Endodermal cell (in vitro differentiated cells): Measurements from ENCODE around the gene SCN11A. TPM values are rescaled to one million over a fixed set of nuclear protein-coding genes. Genes with fewer than 3 reads are reported as not detected.

Experiments
- DNase-seq: peaks from one replicate; pipeline ENCODE4 v3.0.0-alpha.2; 2017
- H3K27ac ChIP-seq: 2 replicates; pipeline ENCODE4 v1.5.1; 2013; ENCODE audit warnings: mild to moderate bottlenecking, low read depth, low read length, moderate library complexity
- H3K27me3 ChIP-seq: 2 replicates; pipeline ENCODE4 v1.6.1; 2013; ENCODE audit warnings: mild to moderate bottlenecking, low read length, moderate library complexity; ENCODE audit not compliant: insufficient read depth, control insufficient read depth, poor library complexity, severe bottlenecking
- H3K36me3 ChIP-seq: 2 replicates; pipeline ENCODE4 v1.7.0; 2013; ENCODE audit warnings: mild to moderate bottlenecking, low read length, moderate library complexity; ENCODE audit not compliant: control insufficient read depth, insufficient read depth
- H3K4me1 ChIP-seq: one replicate; pipeline ENCODE4 v1.7.0; 2013; ENCODE audit warnings: low read length; ENCODE audit not compliant: control insufficient read depth, insufficient read depth
- H3K4me3 ChIP-seq: 2 replicates; pipeline ENCODE4 v1.5.1; 2013; ENCODE audit warnings: mild to moderate bottlenecking, low read length, moderate library complexity
- H3K9ac ChIP-seq: 2 replicates; pipeline ENCODE4 v1.6.1; 2013; ENCODE audit warnings: mild to moderate bottlenecking, low read length, moderate library complexity; ENCODE audit not compliant: poor library complexity, severe bottlenecking; ENCODE audit errors: extremely low read depth
- H3K9me3 ChIP-seq: 2 replicates; pipeline ENCODE4 v1.6.1; 2013; ENCODE audit warnings: mild to moderate bottlenecking, low read length, moderate library complexity; ENCODE audit not compliant: control insufficient read depth
- H3K27ac Mint-ChIP-seq: 2 replicates; pipeline ENCODE4 v1.8.0; 2020; ENCODE audit warnings: mixed read lengths
- H3K27me3 Mint-ChIP-seq: 2 replicates; pipeline ENCODE4 v1.8.0; 2021; ENCODE audit warnings: mild to moderate bottlenecking, mixed read lengths; ENCODE audit not compliant: insufficient read depth
- H3K36me3 Mint-ChIP-seq: 2 replicates; pipeline ENCODE4 v1.8.0; 2020; ENCODE audit warnings: low read depth, mixed read lengths
- H3K4me1 Mint-ChIP-seq: 2 replicates; pipeline ENCODE4 v1.8.0; 2020; ENCODE audit warnings: mixed read lengths
- H3K4me3 Mint-ChIP-seq: 2 replicates; pipeline ENCODE4 v1.8.0; 2020; ENCODE audit warnings: mild to moderate bottlenecking, moderate library complexity, mixed read lengths
- H3K9me3 Mint-ChIP-seq: 2 replicates; pipeline ENCODE4 v1.8.0; 2020; ENCODE audit warnings: mild to moderate bottlenecking, mixed read lengths
- WGBS, 2 experiments: methylation state at CpG; one replicate each; pipeline versions ENCODE4 v1.1.5 to v1.1.7; 2013; ENCODE audit warnings: missing lambda C conversion rate in 2 of 2, mixed read lengths in 1 of 2; ENCODE audit not compliant: insufficient coverage in 1 of 2, insufficient read length in 1 of 2; 5-methylcytosine and 5-hydroxymethylcytosine counted together
- total RNA-seq, 2 donors: library from RNA; stranded (reverse); fragmentation: NEBNext Ultra II Directional in 1 of 2; extraction: Animal tissue kit (Norgen Biotek cat#: 25700) in 1 of 2; gene quantifications; 2 replicates in 1 of 2; 3 replicates in 1 of 2; pipeline ENCODE4 v1.2.1, GENCODE V29; 2021
- TF ChIP-seq, protein P1 (sequence below): fragments of 200-600 bp; sonication (generic); conservative IDR thresholded peaks from 2 replicates; pipeline ENCODE4 v1.5.0; 2021; ENCODE audit warnings: antibody characterized with exemption, mild to moderate bottlenecking

The SCN11A gene
- total RNA-seq, 2 donors from 2014 or later, result 0.40 to 0.81 TPM

DNA sequence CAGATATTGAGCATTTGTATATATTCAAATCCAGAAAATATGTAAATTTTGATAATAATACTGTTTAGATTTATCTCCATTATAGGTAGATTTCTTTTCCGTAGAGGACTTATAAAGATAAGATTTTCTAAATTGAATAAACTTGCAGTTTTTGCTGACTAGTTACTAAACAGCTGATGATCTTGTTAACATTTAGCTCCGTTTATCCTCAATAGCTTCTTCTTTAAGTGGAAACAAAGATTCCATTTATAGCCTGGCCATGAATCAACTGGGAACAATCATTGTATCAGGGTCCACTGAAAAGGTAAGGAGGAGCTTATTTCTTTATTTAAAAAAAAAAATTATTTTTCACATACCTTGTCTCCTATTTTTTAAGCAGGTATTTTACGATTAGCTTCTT, 16.8 kb upstream of the SCN11A start:
- DNase-seq, result no peak
- no peaks in the 10 kb centered on the region for H3K27me3 ChIP-seq
- H3K4me1 ChIP-seq, result peaks cover 8% of the 10 kb centered on the region
- no peak overlapping the region for H3K4me3 Mint-ChIP-seq
- H3K27ac ChIP-seq, result no peak overlapping the region
- 90 to 98% methylated on average over 1 to 3 of the region's 3 CpGs for WGBS, 2 experiments
- TF ChIP-seq, protein P1, sequence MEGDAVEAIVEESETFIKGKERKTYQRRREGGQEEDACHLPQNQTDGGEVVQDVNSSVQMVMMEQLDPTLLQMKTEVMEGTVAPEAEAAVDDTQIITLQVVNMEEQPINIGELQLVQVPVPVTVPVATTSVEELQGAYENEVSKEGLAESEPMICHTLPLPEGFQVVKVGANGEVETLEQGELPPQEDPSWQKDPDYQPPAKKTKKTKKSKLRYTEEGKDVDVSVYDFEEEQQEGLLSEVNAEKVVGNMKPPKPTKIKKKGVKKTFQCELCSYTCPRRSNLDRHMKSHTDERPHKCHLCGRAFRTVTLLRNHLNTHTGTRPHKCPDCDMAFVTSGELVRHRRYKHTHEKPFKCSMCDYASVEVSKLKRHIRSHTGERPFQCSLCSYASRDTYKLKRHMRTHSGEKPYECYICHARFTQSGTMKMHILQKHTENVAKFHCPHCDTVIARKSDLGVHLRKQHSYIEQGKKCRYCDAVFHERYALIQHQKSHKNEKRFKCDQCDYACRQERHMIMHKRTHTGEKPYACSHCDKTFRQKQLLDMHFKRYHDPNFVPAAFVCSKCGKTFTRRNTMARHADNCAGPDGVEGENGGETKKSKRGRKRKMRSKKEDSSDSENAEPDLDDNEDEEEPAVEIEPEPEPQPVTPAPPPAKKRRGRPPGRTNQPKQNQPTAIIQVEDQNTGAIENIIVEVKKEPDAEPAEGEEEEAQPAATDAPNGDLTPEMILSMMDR, result no peak
- H3K4me3 ChIP-seq, result no peak overlapping the region
- H3K27me3 Mint-ChIP-seq, result no peaks in the 10 kb centered on the region
- no peaks in the 10 kb centered on the region for H3K9me3 ChIP-seq
- H3K36me3 ChIP-seq, result peaks cover 39% of the 10 kb centered on the region
- no peaks in the 10 kb centered on the region for H3K9me3 Mint-ChIP-seq
- peaks cover 32% of the 10 kb centered on the region for H3K36me3 Mint-ChIP-seq
- no peak overlapping the region for H3K27ac Mint-ChIP-seq
- peaks cover 18% of the 10 kb centered on the region for H3K4me1 Mint-ChIP-seq
- H3K9ac ChIP-seq, result no peak overlapping the region

DNA sequence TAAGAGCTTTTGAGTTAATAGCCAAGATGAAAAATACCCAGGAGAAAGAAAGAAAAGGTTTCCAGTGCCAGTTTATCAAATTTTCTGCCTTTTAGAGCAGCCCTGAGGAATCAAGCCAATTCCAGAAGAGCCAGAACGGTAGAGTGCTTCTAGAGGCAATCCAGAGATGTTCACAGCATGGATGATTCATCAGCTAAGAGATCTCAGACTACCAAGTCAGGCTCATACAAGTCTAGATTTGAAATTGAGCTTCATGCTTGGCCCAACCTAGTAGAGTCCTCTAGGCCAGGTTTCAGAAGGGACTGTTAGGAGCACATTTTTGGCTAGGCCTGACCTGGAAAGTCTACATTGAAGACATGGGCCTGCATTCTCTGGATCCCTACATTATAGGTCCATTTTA, 15.5 kb upstream of the SCN11A start:
- WGBS, 2 experiments, result 83 to 89% methylated on average over 1 of the region's 1 CpG
- DNase-seq, result no peak
- Mint-ChIP-seq H3K9me3 (no peaks in the 10 kb centered on the region), H3K36me3 (peaks cover 32% of the 10 kb centered on the region), H3K4me3 (no peak overlapping the region), H3K27ac (no peak overlapping the region), H3K4me1 (peaks cover 9% of the 10 kb centered on the region), H3K27me3 (no peaks in the 10 kb centered on the region)
- H3K4me1 ChIP-seq, result no peaks in the 10 kb centered on the region
- peaks cover 37% of the 10 kb centered on the region for H3K36me3 ChIP-seq
- no peak overlapping the region for H3K27ac ChIP-seq
- H3K27me3 ChIP-seq, result no peaks in the 10 kb centered on the region
- no peak overlapping the region for H3K4me3 ChIP-seq
- H3K9me3 ChIP-seq, result no peaks in the 10 kb centered on the region
- TF ChIP-seq, protein P1, result no peak
- H3K9ac ChIP-seq, result no peak overlapping the region

DNA sequence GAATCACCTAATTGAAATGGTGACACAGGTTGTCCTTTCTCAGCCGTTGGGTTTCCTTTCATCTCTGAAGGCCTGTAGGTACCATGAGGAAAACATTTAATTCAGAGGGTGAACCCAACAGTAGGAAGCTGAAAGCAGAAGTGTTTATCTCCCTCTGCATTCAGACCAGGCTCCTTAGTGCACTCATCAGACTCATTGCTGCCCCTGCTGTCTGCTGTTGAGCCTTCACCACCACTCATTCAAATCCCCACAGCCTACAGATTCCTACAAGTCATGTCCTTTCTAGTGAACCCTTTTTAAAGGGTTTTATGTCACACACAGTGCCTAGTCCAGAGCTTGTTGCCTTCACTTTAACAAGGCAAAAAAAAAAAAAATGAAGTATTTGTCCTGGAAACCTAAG, 13.5 kb upstream of the SCN11A start:
- no peak overlapping the region for H3K9ac ChIP-seq
- H3K36me3 ChIP-seq, result peaks cover 32% of the 10 kb centered on the region
- TF ChIP-seq, protein P1, result peak; percentile 79
- no peak overlapping the region for H3K27ac ChIP-seq
- Mint-ChIP-seq H3K27me3 (no peaks in the 10 kb centered on the region), H3K4me1 (peaks cover 16% of the 10 kb centered on the region), H3K4me3 (no peak overlapping the region), H3K36me3 (peaks cover 31% of the 10 kb centered on the region), H3K9me3 (peaks cover 6% of the 10 kb centered on the region), H3K27ac (no peak overlapping the region)
- H3K4me3 ChIP-seq, result no peak overlapping the region
- DNase-seq, result peak; percentile 83
- peaks cover 4% of the 10 kb centered on the region for H3K9me3 ChIP-seq
- no peaks in the 10 kb centered on the region for H3K4me1 ChIP-seq
- 38 to 44% methylated on average over 1 of the region's 1 CpG for WGBS, 2 experiments
- no peaks in the 10 kb centered on the region for H3K27me3 ChIP-seq
